Progenitor cell of endocrine pancreas (in vitro differentiated cells): ENCODE data around the gene IBA57. TPM values are rescaled to one million over a fixed set of nuclear protein-coding genes. Genes with fewer than 3 reads are reported as not detected.

Source experiments
- DNase-seq: peaks from one replicate; pipeline ENCODE4 v3.0.0; 2021; ENCODE audit warnings: low spot score; ENCODE audit not compliant: unreplicated experiment
- H3K27ac Mint-ChIP-seq: 2 replicates; pipeline ENCODE4 v1.8.0; 2021; ENCODE audit warnings: mild to moderate bottlenecking, moderate library complexity, mixed read lengths
- H3K27me3 Mint-ChIP-seq: 2 replicates; pipeline ENCODE4 v1.8.0; 2021; ENCODE audit warnings: mixed read lengths
- H3K36me3 Mint-ChIP-seq: 2 replicates; pipeline ENCODE4 v1.8.0; 2022; ENCODE audit warnings: mixed read lengths; ENCODE audit not compliant: insufficient read depth
- H3K4me1 Mint-ChIP-seq: 2 replicates; pipeline ENCODE4 v1.8.0; 2021; ENCODE audit warnings: low read depth, mixed read lengths
- H3K4me3 Mint-ChIP-seq: 2 replicates; pipeline ENCODE4 v1.8.0; 2021; ENCODE audit warnings: low read depth, mild to moderate bottlenecking, moderate library complexity, mixed read lengths
- H3K9me3 Mint-ChIP-seq: 2 replicates; pipeline ENCODE4 v1.8.0; 2021; ENCODE audit warnings: low read depth, mixed read lengths
- total RNA-seq: library from RNA; stranded (reverse); gene quantifications from 2 replicates; pipeline ENCODE4 v1.2.1, GENCODE V29; 2021
- TF ChIP-seq, protein P1 (sequence below): fragments of 200-600 bp; sonication (generic); IDR thresholded peaks from one replicate; pipeline ENCODE4 v1.5.0; 2021; ENCODE audit warnings: antibody characterized with exemption, mild to moderate bottlenecking; ENCODE audit not compliant: unreplicated experiment

IBA57 gene
- total RNA-seq, 1 donor from 2014 or later = 11.2 TPM

DNA sequence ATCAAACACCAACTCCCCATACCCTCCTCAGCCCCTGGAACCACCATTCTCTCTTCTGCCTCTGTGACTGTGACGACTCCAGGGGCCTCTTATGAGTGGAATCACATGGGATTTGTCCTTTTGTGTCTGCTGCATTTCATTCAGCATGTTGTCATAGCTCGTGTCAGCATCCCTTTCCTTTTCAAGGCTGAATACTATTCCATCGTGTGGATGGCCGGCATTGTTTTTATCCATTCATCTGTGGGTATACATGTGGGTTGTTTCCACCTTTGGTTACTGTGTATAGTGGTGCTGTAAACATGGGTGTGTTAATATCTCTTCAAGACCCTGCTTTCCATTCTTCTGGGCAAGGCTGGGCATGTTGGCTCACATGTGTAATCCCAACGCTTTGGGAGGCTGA lies 25.2 kb downstream of the IBA57 start:
- H3K27ac Mint-ChIP-seq = no peak overlapping the region
- no peaks in the 10 kb centered on the region for H3K4me1 Mint-ChIP-seq
- no peaks in the 10 kb centered on the region for H3K36me3 Mint-ChIP-seq
- no peak overlapping the region for H3K4me3 Mint-ChIP-seq
- no peak for DNase-seq
- H3K9me3 Mint-ChIP-seq = peaks cover 15% of the 10 kb centered on the region
- H3K27me3 Mint-ChIP-seq = no peaks in the 10 kb centered on the region
- TF ChIP-seq, protein P1, sequence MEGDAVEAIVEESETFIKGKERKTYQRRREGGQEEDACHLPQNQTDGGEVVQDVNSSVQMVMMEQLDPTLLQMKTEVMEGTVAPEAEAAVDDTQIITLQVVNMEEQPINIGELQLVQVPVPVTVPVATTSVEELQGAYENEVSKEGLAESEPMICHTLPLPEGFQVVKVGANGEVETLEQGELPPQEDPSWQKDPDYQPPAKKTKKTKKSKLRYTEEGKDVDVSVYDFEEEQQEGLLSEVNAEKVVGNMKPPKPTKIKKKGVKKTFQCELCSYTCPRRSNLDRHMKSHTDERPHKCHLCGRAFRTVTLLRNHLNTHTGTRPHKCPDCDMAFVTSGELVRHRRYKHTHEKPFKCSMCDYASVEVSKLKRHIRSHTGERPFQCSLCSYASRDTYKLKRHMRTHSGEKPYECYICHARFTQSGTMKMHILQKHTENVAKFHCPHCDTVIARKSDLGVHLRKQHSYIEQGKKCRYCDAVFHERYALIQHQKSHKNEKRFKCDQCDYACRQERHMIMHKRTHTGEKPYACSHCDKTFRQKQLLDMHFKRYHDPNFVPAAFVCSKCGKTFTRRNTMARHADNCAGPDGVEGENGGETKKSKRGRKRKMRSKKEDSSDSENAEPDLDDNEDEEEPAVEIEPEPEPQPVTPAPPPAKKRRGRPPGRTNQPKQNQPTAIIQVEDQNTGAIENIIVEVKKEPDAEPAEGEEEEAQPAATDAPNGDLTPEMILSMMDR = no peak

DNA sequence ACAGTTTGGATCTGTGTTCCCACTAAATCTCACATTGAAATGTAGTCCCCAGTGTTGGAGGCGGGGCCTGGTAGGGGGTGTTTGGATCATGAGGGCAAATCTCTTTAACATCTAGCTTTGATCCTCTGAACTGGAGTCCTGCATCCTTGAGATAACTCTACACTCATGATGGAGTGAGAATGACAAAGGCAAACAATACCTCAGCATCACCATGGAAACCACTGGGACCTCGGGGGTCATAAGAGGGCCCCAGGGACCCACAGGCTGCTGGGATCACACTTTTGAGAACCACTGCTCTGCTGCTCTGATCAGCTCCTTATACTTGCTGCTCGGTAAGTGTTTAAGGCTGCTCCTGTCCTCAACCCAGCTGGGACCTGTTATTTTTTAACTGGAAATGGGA lies 28.8 kb downstream of the IBA57 start:
- Mint-ChIP-seq H3K9me3 (peaks cover 16% of the 10 kb centered on the region), H3K27me3 (no peaks in the 10 kb centered on the region), H3K27ac (no peak overlapping the region), H3K4me3 (no peak overlapping the region), H3K36me3 (peaks cover 9% of the 10 kb centered on the region), H3K4me1 (no peaks in the 10 kb centered on the region)
- TF ChIP-seq, protein P1 = no peak
- DNase-seq = no peak

DNA sequence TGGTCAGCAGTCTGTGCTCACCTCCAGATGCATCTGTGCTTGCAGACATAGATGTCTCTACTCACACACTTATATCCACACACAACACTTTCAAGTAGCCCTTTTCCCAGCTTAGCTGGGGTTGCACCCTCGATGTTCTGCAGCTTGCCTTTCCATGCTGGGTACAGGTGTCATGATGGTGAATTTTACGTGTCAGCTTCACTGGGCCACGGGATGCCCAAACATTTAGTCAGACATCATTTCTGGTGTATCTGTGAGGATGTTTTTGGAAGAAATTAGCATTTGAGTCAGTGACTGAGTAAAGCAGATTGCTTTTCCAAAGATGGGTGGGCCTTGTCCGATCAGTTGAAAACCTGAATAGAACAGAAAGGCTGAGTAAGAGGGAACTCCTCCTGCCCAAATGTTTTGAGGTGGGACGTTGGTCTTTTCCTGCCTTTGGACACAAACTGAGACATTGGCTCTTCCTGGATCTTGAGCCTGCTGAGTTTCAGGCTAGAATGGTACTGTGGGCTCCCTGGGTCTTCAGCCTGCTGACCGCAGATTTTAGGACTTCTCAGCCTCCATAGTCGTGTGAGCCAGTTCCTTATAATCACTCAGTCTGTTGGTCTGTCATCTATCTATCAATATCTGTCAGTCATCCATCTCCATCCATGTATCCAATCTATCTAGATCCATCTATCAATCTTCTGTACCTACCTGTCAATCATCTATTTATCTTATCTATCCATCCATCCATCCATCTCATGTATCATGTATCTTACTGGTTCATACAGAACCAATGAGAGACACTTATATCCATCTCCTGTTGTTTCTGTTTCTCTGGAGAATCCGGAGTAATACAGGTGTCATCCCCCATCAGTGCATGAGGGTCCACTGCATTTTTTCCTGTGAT lies 29.6 kb downstream of the IBA57 start:
- no peak overlapping the region for H3K27ac Mint-ChIP-seq
- no peaks in the 10 kb centered on the region for H3K27me3 Mint-ChIP-seq
- peaks cover 20% of the 10 kb centered on the region for H3K9me3 Mint-ChIP-seq
- H3K4me3 Mint-ChIP-seq = no peak overlapping the region
- no peak for DNase-seq
- no peaks in the 10 kb centered on the region for H3K4me1 Mint-ChIP-seq
- TF ChIP-seq, protein P1 = no peak
- peaks cover 13% of the 10 kb centered on the region for H3K36me3 Mint-ChIP-seq

DNA sequence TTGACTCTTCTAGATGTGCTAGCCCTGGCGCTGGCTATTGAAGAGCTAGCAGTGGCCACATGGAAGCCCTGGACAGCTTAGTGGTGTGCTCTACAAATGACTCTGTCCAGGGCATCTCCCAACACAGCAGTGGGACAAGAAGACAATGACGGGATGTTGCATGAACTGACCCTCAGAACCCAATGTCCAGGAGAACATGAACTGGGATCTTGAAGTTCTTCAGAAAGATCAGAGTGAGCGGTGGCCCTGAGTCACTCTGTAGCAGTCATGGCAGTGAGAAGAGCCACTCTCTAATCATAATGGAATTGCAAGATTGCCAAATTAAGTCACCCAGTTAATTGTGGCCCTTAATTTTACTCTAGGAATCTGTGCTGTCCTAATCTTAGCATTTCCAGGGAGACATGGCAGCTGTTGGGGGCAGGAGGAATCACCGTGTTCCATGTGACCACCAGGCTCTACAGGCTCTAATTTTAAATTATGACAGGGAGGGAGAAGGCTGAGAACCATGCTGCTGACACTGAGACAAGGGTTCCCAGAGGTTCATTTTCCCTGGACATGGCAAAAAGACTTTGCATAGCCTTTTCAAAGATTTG lies 32.0 kb downstream of the IBA57 start:
- no peaks in the 10 kb centered on the region for H3K4me1 Mint-ChIP-seq
- H3K27ac Mint-ChIP-seq = no peak overlapping the region
- no peaks in the 10 kb centered on the region for H3K27me3 Mint-ChIP-seq
- no peak for DNase-seq
- H3K4me3 Mint-ChIP-seq = no peak overlapping the region
- TF ChIP-seq, protein P1 = no peak
- peaks cover 22% of the 10 kb centered on the region for H3K9me3 Mint-ChIP-seq
- peaks cover 13% of the 10 kb centered on the region for H3K36me3 Mint-ChIP-seq

DNA sequence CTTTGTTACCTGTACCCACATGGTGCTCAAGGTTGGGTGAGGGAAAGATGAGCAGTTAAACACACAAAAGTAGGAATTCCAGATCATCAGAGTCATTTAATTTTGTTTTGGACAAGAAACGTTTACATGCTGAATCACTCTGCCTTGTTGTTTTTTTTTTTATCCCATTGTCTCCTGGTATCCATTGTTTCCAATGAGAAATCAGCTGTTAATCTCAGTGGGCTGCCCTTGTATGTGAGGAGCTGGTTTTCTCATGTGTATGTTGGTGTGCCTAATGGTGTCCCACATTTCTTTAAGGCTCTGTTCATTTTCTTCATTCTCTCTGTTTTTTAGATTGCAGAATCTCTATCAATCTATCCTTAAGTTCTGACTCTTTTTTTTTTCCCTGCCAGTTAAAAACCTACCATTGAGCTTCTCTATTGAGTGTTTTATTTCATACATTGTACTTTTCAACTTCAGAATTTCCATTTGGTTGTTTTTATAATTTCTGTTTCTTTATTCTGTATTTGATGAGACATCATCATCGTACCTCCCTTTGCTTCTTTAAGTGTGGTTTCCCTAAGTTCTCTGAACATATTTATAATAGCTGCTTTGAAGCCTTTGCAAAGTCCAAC lies 33.5 kb downstream of the IBA57 start:
- Mint-ChIP-seq H3K4me1 (no peaks in the 10 kb centered on the region), H3K4me3 (no peak overlapping the region), H3K9me3 (peaks cover 22% of the 10 kb centered on the region), H3K27me3 (peaks cover 8% of the 10 kb centered on the region), H3K27ac (no peak overlapping the region), H3K36me3 (peaks cover 13% of the 10 kb centered on the region)
- DNase-seq = no peak
- TF ChIP-seq, protein P1 = no peak
